ENCODE data around the gene ST14. TPM values are rescaled to one million over a fixed set of nuclear protein-coding genes. Genes with fewer than 3 reads are reported as not detected.
"Not testable (repeated sequence)": the region's sequence is repeated elsewhere in the genome, so short reads cannot be mapped to it uniquely, and the experiment has no call there.

The ST14 gene
- total RNA-seq, 4 donors from 2014 or later, result 0.88 to 15.6 (median 2.8) TPM

DNA sequence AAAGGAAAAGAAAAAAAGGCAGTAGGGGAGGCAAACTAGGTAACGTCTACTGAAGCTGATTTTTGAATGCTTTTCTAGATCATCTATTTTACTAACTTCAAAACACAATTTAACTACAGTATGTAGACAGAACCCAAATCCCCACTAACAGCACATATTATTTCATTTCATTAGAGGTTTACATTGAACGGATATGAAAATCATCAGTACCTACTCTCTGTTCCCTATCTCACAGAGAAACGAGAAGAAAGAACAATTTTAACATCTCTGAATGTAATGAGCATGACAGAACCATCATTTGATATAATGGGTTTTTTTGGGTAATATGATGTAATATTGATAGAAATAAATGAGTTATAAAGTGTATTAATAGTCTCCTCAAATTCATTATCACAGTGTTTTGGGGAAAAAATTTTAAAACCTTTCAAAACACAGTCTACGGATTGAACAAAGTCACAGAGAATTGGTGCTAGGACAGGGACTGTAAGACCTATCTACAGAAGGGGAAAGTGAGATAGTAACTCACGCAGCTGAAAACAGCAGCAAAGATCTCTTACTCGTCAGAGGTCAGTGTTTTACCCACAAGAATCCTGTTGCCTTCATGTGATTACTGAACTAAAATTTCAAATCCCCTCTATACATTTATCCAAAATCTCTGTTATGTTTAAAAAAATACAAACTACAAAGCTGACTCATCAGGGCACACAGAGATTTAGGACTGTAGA, 77.9 kb downstream of the ST14 start:
- Histone ChIP-seq H3K36me3 (no peaks in the 10 kb centered on the region), H3K27ac (no peak overlapping the region), H3K4me1 (no peaks in the 10 kb centered on the region), H3K9me3 (no peaks in the 10 kb centered on the region), H3K4me3 (no peak overlapping the region), H3K27me3 (no peaks in the 10 kb centered on the region)
- no peak for TF ChIP-seq POLR2A (IDR thresholded peaks at IDR 0.05)
- TF ChIP-seq, protein P1, sequence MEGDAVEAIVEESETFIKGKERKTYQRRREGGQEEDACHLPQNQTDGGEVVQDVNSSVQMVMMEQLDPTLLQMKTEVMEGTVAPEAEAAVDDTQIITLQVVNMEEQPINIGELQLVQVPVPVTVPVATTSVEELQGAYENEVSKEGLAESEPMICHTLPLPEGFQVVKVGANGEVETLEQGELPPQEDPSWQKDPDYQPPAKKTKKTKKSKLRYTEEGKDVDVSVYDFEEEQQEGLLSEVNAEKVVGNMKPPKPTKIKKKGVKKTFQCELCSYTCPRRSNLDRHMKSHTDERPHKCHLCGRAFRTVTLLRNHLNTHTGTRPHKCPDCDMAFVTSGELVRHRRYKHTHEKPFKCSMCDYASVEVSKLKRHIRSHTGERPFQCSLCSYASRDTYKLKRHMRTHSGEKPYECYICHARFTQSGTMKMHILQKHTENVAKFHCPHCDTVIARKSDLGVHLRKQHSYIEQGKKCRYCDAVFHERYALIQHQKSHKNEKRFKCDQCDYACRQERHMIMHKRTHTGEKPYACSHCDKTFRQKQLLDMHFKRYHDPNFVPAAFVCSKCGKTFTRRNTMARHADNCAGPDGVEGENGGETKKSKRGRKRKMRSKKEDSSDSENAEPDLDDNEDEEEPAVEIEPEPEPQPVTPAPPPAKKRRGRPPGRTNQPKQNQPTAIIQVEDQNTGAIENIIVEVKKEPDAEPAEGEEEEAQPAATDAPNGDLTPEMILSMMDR (IDR thresholded peaks at IDR 0.05), result no peak
- intact Hi-C loops (cut with DNase I; ENCODE audit: low total_unique reads), result no loop called here
- DNase-seq, result no peak

DNA sequence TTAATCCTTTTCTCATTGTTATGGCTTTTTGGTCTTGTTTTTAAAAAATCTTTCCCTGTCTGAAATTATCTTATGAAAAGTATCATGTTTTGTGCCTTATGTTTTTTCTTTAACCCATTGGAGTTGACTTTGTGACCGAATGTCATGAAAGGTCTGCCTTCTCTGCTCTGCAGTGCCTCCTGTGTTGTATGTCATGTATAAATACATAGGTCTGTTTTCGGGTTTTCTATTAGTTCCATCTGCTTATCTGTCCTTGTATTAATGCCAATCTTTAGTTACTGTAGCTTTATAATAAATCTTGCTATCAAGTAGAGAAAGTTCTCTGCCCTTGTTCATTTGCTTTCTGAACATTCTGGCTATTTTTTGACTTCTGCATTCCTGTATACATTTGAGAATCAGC, 82.1 kb downstream of the ST14 start:
- no peak for TF ChIP-seq POLR2A (IDR thresholded peaks at IDR 0.05)
- TF ChIP-seq, protein P1 (IDR thresholded peaks at IDR 0.05), result no peak
- H3K36me3 ChIP-seq, result no peaks in the 10 kb centered on the region
- no peaks in the 10 kb centered on the region for H3K4me1 ChIP-seq
- H3K4me3 ChIP-seq, result no peak overlapping the region
- H3K27ac ChIP-seq, result no peak overlapping the region
- H3K27me3 ChIP-seq, result no peaks in the 10 kb centered on the region
- no peaks in the 10 kb centered on the region for H3K9me3 ChIP-seq
- intact Hi-C loops (cut with DNase I; ENCODE audit: low total_unique reads), result no loop called here
- no peak for DNase-seq

DNA sequence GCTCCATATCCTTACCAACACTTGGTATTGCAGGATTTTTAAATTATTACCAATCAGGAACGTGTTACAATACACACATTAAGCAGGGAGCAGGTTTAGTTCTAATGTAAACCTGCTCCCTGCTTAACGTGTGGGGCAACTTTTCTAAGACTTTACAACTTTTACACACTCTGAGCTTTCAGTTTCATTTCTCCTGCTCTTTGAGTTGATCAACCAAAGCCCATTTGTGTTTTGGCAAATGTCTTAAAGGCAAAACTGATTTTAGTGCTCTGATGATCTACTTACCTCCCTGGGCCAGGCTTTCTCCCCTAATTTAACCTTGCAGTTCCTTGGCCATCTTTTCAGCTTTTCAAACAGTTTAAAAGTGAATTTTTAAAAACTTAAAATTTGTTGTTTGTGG, 84.2 kb downstream of the ST14 start:
- intact Hi-C loops (cut with DNase I; ENCODE audit: low total_unique reads), result no loop called here

DNA sequence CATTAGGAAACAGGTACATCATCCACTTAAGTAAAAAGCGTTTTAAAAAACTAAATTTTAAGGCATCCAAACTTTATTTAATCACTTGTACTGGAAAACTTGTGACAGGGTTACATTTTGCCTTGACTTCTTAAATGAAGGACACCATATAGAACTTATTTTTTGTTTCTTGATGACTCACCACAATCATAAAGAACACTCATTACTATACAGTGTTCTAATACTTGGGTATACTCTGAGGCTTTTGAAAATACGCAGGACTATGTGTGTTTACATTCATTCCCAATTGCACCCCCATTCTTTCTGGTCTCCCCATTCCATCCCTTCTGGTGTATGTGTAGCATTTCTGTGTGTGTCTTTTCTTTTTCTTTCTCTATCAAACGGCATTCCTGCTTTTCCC, 85.3 kb downstream of the ST14 start:
- intact Hi-C loops (cut with DNase I; ENCODE audit: low total_unique reads), result no loop called here
- Histone ChIP-seq H3K36me3 (no peaks in the 10 kb centered on the region), H3K9me3 (no peaks in the 10 kb centered on the region), H3K27ac (no peak overlapping the region), H3K27me3 (no peaks in the 10 kb centered on the region), H3K4me3 (no peak overlapping the region), H3K4me1 (no peaks in the 10 kb centered on the region)
- DNase-seq, result no peak
- no peak for TF ChIP-seq POLR2A (IDR thresholded peaks at IDR 0.05)
- TF ChIP-seq, protein P1 (IDR thresholded peaks at IDR 0.05), result no peak

More for the DNA sequence above, 84.2 kb downstream of the ST14 start:
- no peak overlapping the region for H3K4me3 ChIP-seq
- TF ChIP-seq, protein P1 (IDR thresholded peaks at IDR 0.05), result no peak
- no peak for TF ChIP-seq POLR2A (IDR thresholded peaks at IDR 0.05)
- no peaks in the 10 kb centered on the region for H3K4me1 ChIP-seq
- no peaks in the 10 kb centered on the region for H3K9me3 ChIP-seq
- no peaks in the 10 kb centered on the region for H3K27me3 ChIP-seq
- no peaks in the 10 kb centered on the region for H3K36me3 ChIP-seq
- DNase-seq, result no peak
- no peak overlapping the region for H3K27ac ChIP-seq

DNA sequence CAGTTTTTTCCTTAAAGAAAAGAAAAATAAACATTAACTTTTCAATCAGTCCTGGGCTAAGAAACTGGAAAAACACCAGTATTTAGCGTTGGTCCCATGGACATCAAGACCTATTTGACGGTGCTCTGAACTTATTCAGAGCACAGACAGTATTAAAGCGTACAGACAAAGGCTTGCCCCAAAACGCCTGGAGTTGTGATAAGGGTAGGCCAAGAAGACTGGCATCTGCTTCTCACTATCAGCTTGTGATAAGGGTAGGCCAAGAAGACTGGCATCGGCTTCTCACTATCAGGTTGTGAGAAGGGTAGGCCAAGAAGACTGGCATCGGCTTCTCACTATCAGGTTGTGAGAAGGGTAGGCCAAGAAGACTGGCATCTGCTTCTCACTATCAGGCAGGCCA, 85.8 kb downstream of the ST14 start:
- H3K9me3 ChIP-seq; H3K36me3 ChIP-seq; H3K4me1 ChIP-seq; intact Hi-C loops (cut with DNase I; ENCODE audit: low total_unique reads); H3K27me3 ChIP-seq; H3K4me3 ChIP-seq; H3K27ac ChIP-seq; DNase-seq: not testable (repeated sequence)

DNA sequence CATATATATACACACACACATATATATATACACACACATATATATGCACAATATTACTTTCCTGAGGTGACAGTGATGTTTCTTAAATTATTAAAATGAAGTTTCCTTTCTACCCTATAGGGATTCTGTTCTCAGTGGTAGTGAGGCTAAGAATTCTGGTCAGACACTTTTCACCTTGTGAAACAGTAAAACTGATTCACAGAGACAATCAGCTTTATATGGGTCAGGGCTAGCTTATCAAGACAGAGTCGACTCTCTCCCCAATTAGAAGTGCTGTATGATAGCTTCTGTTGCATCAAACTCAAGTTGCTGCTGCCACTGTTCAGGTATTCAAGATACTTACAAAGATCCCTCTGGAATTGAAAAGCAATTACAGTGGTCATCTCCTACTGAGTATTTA, 86.7 kb downstream of the ST14 start:
- no peak for DNase-seq
- no peak overlapping the region for H3K4me3 ChIP-seq

More for the DNA sequence above, 86.7 kb downstream of the ST14 start:
- Histone ChIP-seq H3K36me3 (no peaks in the 10 kb centered on the region), H3K4me1 (no peaks in the 10 kb centered on the region), H3K9me3 (no peaks in the 10 kb centered on the region), H3K27ac (no peak overlapping the region), H3K27me3 (no peaks in the 10 kb centered on the region)
- intact Hi-C loops (cut with DNase I; ENCODE audit: low total_unique reads), result no loop called here
- no peak for TF ChIP-seq POLR2A (IDR thresholded peaks at IDR 0.05)
- TF ChIP-seq, protein P1 (IDR thresholded peaks at IDR 0.05), result no peak
